Activated CD4-positive, alpha-beta T cell treated with anti-CD3 and anti-CD28 coated beads for 24 hours (primary cell): ENCODE results near the gene MYLK2.
A peak's percentile ranks its signal among the peaks of the same experiment; 100 is the strongest.
"Not testable (repeated sequence)": the region's sequence is repeated elsewhere in the genome, so short reads cannot be mapped to it uniquely, and the experiment has no call there.

Experiments
- DNase-seq, 2 donors: peaks; one replicate each; pipeline ENCODE4 v3.0.0-alpha.2; 2020; ENCODE audit warnings: low read depth in 2 of 2

The MYLK2 gene

DNA sequence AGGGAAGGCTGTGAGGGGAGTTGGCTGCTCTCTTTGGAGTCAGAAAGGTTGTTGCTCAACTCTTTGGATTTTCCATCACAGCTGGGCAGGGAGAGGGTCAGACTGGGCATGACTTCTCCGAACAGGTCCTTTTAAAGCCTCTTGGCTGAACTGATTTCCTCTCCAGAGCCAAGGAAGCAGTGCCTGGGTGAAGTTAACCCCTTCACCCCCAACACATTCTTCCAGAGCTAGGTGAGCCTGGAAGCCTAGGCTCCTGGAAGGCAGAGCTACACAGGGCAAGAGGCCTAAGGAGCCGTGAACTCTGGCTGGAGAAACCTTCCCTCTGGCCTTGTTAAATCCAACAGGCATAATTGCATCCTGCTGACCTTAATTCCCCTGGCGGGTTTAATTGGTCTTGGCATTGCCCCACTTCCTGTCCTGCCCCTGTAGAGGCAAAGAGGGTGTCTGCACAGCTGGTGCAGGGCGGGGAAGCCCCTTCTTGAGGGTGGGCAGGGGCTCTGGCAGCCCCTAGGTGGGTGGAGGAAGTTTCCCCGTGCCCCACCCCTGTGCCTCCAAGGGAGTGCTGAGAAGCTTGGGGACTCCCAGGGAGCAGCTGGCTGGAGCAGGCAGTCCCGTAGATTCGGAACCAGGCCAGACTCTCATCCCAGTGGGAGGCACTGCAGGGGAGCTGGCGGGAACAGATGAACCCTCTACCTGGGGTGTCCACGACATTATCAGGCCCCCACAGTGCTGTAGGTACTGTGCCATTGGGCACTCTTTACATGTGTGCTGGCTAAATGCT lies 3.6 kb upstream of the MYLK2 start:
- no peak for DNase-seq

DNA sequence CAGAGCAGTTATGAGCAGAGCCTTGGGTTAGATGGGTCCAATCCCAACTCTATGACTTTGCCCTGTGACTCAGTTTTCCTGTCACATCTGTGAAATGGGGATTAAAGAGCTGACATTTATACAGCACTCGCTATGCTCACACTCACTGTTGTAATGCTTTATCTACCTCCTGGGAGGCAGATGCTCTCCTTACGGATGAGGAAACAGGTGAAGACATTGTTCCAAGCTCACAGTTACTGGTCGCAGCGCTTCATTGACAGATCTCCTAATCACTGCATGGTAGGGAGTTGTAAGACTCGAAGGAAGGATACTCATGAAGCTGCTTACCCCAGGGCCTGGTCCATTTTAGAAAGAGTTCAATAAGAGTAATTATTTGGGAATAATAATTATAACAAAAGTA lies 2.9 kb upstream of the MYLK2 start:
- no peak for DNase-seq

GRCh38 chr20:31817461-31817860 lies 1.7 kb upstream of the MYLK2 start:
- no peak for DNase-seq

DNA sequence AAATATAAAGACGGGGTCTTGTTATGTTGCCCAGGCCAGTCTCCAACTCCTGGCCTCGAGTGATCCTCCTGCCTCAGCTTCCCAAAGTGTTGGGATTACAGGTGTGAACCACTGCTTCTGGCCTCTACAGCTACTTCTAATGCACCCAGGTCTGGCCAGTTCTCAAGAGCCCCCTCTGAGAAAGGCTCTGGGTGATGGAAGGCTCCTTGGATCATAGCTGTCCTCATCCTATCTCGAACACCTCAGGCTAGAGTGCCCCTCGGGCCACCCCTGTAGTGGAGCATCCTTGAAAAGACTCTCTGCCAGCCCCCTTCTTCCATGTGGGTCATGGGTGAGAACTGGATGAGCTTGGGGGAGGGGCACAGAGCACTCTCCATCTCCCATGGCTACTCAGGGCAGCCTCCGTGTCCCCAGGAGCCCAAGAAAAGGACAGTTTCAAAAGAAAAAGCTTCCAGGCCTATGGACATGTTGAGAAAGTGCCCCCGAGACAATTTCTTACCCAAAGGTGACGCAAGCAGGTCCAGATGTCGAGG lies 714 bp upstream of the MYLK2 start:
- no peak for DNase-seq

GRCh38 chr20:31820228-31820627 lies 1.1 kb downstream of the MYLK2 start:
- no peak for DNase-seq

GRCh38 chr20:31821427-31821826 lies 2.3 kb downstream of the MYLK2 start:
- DNase-seq, result no peak

GRCh38 chr20:31822421-31823330 lies 3.5 kb downstream of the MYLK2 start:
- peak; percentile 64 to 68 for DNase-seq

GRCh38 chr20:31823360-31824124 lies 4.4 kb downstream of the MYLK2 start:
- DNase-seq, result no peak

DNA sequence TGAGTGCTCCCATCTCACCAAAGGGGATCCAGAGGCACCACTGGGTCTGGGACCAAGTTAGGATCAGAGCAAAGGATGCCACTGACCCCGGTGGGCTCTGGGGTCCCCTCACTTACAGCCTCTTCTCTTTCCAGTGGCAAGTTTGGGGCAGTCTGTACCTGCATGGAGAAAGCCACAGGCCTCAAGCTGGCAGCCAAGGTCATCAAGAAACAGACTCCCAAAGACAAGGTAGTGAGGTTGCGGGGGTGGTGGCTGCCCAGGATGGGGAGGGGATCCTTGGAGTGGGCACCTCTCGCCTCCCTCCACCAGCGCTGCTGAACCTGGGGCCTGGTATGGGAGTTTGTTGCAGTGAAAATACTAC lies 4.9 kb downstream of the MYLK2 start:
- no peak for DNase-seq

- DNase-seq, result no peak
These were observed 5.6 kb downstream of the MYLK2 start for GRCh38 chr20:31824554-31825313.

GRCh38 chr20:31826074-31826473 lies 6.9 kb downstream of the MYLK2 start:
- no peak for DNase-seq

DNA sequence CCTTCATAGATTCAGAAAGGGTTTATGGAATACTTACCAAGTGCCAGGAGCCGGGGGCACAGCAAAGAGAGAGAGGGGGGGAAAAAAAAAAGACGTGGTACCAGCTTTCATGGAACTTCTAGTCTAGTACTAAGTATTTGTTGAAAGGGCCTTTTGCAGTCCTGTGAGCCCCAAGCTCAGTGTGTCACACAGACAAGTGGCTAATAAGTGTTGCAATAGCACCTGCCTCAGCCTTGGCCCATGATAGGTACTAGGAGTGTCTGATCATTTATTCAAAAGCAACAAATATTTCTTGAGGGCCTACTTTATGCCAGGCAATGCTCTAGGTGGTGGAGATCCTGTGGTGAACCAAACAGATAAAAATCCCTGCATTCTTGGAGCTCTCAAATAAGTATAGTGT lies 7.9 kb downstream of the MYLK2 start:
- no peak for DNase-seq

DNA sequence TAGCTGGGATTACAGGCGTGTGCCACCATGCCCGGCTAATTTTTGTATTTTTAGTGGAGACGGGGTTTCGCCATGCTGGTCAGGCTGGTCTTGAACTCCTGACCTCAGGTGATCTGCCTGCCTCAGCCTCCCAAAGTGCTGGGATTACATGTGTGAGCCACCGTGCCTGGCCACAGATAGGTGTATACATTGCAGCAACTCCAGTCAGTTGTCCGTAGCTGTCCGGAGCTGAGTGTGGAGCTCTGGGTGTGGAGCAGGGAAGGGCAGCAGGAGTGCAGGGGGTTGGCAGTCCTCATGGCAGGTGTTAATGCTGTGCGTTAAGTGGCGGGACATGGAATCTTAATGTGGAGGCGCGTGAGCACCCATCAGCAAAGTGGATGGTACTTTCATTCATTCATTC lies 8.9 kb downstream of the MYLK2 start:
- DNase-seq, result not testable (repeated sequence)

DNA sequence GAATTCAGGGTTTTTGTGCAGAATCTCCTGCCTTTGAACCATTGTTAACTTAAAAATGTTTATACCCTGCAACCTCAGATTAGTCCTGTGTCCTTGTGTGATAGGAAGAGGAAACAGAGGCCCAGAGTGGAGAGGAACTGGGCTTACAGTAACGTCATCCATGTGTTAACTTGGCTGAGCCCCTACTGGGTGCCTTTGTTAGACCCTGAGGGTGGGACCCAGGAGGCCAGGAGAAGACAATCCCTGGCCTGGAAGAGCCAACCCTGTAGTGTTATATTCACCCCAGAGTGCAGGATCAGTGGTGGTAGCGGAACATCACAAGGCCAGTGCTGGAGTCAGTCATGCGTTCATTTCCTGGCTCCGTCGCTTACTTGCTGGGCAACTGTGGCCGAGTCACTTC lies 10.6 kb downstream of the MYLK2 start:
- DNase-seq, result no peak

DNA sequence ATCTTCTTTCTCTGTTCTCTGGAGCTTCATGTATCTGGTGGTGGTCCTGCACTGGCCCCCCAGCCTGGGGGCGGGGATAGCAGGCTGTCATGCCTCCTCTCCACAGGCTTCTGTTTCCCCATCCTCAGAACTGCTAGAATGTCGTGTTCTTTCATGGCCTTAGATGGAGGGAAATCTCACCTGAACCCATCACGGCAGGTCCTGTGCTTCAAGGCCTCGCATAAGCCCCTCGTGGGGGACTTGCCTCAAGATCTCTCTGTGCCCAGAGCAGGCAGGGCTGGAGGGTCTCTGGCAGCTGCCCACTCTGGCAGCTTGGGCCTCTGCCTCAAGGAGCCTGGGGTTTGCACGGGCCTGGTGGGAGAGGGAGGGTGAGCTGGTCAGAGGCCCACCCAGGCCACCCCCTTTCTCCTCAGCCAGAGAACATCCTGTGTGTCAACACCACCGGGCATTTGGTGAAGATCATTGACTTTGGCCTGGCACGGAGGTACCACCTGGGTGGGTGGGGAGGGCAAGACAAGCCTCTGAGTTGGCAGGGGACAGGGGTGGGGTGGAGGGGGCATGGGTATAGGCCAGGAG lies 11.3 kb downstream of the MYLK2 start:
- DNase-seq, result no peak

GRCh38 chr20:31831211-31831610 lies 12.1 kb downstream of the MYLK2 start:
- DNase-seq, result no peak

DNA sequence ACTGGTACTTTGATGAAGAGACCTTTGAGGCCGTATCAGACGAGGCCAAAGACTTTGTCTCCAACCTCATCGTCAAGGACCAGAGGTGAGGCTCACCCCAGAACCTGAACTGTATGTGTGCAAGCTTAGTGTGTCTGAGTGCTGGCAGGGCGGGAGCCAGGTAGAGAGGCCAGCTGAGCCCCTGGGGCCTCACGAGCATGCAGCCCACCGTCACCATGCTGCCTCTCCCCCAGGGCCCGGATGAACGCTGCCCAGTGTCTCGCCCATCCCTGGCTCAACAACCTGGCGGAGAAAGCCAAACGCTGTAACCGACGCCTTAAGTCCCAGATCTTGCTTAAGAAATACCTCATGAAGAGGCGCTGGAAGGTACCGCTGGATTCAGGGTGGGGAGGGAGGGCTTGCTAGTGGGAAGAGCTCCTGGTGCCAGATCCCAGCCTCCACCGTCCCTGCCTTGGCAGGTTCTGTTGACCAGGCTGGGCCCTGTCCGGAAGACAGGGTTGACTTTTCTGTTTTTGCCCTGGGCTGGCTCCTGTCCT lies 12.7 kb downstream of the MYLK2 start:
- no peak for DNase-seq

- DNase-seq, result peak; percentile 42 to 54
These were observed 14.2 kb downstream of the MYLK2 start for GRCh38 chr20:31833130-31833930.

DNA sequence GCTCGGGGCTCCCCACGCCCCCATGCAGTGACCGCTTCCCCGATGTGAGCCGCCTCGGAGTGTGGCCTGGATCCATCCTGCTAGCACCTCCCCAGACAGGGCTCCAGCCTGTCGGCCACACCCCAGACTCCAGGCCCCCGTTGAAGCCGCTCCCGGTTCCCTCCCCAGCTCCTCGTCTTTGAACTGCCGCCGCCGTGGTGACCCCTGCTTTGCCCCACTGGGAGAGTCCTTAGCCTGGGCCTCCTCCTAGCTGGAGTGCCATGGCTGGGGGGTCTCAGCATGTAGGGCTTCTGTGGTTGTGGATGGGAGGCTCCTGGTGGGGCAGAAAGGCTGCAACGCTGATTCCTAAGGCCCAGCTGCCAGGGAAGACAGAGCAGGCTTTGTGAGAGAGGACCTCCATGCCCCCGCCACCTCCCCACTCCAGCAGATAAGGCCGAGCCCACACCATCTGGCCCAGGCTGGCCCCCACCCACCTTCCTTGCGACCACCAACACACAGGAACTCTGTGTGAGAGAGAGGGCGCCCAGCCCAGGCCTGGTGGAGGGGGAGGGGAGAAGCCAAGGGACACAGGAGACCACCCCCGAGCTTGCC lies 14.9 kb downstream of the MYLK2 start:
- no peak for DNase-seq
